ENCODE measurements around the gene CPB1.

- TF ChIP-seq POLR2AphosphoS5 (IDR thresholded peaks at IDR 0.05; ENCODE audit: low read depth, low read length) (no peak), POLR2A (IDR thresholded peaks at IDR 0.05; ENCODE audit: low read depth, low read length) (no peak), TAF1 (IDR thresholded peaks at IDR 0.05; ENCODE audit: low read depth, low read length) (no peak), SPI1 (IDR thresholded peaks at IDR 0.05; ENCODE audit: low read depth, low read length) (no peak)
Measured at GRCh38 chr3:148856384-148856783, 28.8 kb downstream of the CPB1 start.

Data from GM12891 (cell line).